ENCODE results near the gene WDR1.

DNA sequence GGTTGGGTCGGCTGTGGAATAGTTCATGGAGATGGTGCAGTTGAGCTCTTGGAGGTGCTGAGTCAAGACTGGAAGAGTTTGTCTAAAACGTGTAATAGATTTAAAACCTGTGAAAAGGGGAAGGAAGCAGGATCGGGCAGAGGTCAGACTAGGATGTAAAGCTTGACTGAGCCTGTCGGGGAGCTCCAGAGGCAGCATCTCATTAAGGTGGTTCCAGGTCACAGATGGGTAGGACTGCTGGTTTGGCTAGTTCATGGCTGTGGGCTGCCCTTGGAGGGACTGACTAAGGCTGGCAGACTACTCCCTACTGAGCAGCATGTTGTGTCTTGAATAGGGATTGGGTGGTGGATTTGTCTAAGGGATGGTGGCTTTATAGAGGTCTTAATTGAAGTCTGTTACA, 28.4 kb upstream of the WDR1 start:
- TF ChIP-seq, protein P1, sequence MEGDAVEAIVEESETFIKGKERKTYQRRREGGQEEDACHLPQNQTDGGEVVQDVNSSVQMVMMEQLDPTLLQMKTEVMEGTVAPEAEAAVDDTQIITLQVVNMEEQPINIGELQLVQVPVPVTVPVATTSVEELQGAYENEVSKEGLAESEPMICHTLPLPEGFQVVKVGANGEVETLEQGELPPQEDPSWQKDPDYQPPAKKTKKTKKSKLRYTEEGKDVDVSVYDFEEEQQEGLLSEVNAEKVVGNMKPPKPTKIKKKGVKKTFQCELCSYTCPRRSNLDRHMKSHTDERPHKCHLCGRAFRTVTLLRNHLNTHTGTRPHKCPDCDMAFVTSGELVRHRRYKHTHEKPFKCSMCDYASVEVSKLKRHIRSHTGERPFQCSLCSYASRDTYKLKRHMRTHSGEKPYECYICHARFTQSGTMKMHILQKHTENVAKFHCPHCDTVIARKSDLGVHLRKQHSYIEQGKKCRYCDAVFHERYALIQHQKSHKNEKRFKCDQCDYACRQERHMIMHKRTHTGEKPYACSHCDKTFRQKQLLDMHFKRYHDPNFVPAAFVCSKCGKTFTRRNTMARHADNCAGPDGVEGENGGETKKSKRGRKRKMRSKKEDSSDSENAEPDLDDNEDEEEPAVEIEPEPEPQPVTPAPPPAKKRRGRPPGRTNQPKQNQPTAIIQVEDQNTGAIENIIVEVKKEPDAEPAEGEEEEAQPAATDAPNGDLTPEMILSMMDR (conservative IDR thresholded peaks at IDR 0.05; ENCODE audit: low read depth, low read length), result no peak
- TF ChIP-seq EZH2 (IDR thresholded peaks at IDR 0.05; ENCODE audit: borderline replicate concordance, low read depth, low read length, poor library complexity, severe bottlenecking), result no peak
